SU-DHL-6 (cell line): ENCODE results near the gene USP6.

Experiments
- EZH2phosphoT487 ChIP-seq: fragments of 200-600 bp; sonication (generic), shearing (Covaris generic); conservative IDR thresholded peaks from 2 replicates; pipeline ENCODE4 v1.6.1; 2018; ENCODE audit warnings: mild to moderate bottlenecking, antibody characterized with exemption, low read length, moderate library complexity, mixed read lengths
- TF ChIP-seq, protein P1 (sequence below): fragments of 200-600 bp; sonication (generic); IDR thresholded peaks from one replicate; pipeline ENCODE4 v1.5.1; 2017; ENCODE audit warnings: antibody characterized with exemption, mild to moderate bottlenecking, low read length, moderate library complexity; ENCODE audit not compliant: insufficient read depth, poor library complexity, severe bottlenecking

DNA sequence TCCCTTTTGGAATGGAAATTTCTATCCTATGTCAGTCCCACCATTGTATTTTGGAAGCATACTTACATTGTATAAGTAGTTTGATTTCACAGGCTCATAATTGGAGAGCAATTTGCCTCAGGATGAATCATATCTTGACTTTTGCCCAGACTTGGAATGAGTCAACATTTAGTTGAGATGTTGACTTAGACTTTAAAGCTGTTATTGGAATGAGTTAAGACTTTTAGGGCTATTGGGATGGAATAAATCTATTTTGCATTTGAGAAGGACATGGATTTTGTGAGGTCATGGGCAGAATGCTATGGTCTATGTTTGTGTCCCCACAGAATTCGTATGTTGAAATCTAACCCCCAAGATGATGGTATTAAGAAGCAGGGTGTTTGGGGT lies 88.1 kb downstream of the USP6 start:
- TF ChIP-seq, protein P1, sequence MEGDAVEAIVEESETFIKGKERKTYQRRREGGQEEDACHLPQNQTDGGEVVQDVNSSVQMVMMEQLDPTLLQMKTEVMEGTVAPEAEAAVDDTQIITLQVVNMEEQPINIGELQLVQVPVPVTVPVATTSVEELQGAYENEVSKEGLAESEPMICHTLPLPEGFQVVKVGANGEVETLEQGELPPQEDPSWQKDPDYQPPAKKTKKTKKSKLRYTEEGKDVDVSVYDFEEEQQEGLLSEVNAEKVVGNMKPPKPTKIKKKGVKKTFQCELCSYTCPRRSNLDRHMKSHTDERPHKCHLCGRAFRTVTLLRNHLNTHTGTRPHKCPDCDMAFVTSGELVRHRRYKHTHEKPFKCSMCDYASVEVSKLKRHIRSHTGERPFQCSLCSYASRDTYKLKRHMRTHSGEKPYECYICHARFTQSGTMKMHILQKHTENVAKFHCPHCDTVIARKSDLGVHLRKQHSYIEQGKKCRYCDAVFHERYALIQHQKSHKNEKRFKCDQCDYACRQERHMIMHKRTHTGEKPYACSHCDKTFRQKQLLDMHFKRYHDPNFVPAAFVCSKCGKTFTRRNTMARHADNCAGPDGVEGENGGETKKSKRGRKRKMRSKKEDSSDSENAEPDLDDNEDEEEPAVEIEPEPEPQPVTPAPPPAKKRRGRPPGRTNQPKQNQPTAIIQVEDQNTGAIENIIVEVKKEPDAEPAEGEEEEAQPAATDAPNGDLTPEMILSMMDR: no peak
- TF ChIP-seq EZH2phosphoT487: no peak
